Loucy (cell line): Measurements from ENCODE around the gene PPP2R1B.

Experiments
- H2AFZ ChIP-seq: fragments of 200-600 bp; sonication (generic); 2 replicates; pipeline ENCODE4 v1.6.0; 2016; ENCODE audit warnings: antibody characterized with exemption, mild to moderate bottlenecking, low read length, moderate library complexity
- H3F3A ChIP-seq: fragments of 200-600 bp; 2 replicates; pipeline ENCODE4 v1.6.0; 2016; ENCODE audit warnings: antibody characterized with exemption, low read depth, mild to moderate bottlenecking
- H3K27me3 ChIP-seq: fragments of 200-600 bp; sonication (generic); 2 replicates; pipeline ENCODE4 v1.6.1; 2014; ENCODE audit warnings: low read length, mild to moderate bottlenecking; ENCODE audit not compliant: insufficient read depth, poor library complexity, severe bottlenecking
- H3K36me3 ChIP-seq: fragments of 200-600 bp; sonication (generic); 2 replicates; pipeline ENCODE4 v1.6.1; 2016; ENCODE audit warnings: low read length; ENCODE audit not compliant: insufficient read depth
- H3K4me1 ChIP-seq: fragments of 200-600 bp; sonication (generic); 2 replicates; pipeline ENCODE4 v1.5.1; 2014; ENCODE audit warnings: low read length, mild to moderate bottlenecking; ENCODE audit not compliant: insufficient read depth, poor library complexity, severe bottlenecking
- H3K4me2 ChIP-seq: fragments of 200-600 bp; sonication (generic); 2 replicates; pipeline ENCODE4 v1.6.0; 2014; ENCODE audit warnings: antibody characterized with exemption, low read length, low read depth, mild to moderate bottlenecking; ENCODE audit not compliant: poor library complexity, severe bottlenecking
- H3K4me3 ChIP-seq: fragments of 200-600 bp; sonication (generic); 2 replicates; pipeline ENCODE4 v1.5.1; 2014; ENCODE audit warnings: low read length, mild to moderate bottlenecking, mixed read lengths; ENCODE audit not compliant: poor library complexity, severe bottlenecking
- H3K79me2 ChIP-seq: fragments of 200-600 bp; sonication (generic); 2 replicates; pipeline ENCODE4 v1.6.1; 2014; ENCODE audit warnings: low read length; ENCODE audit not compliant: insufficient read depth
- H3K9ac ChIP-seq: fragments of 200-600 bp; sonication (generic); 2 replicates; pipeline ENCODE4 v1.6.0; 2014; ENCODE audit warnings: mild to moderate bottlenecking, low read depth, low read length, moderate library complexity; ENCODE audit not compliant: poor library complexity, severe bottlenecking
- H3K9me2 ChIP-seq: fragments of 200-600 bp; sonication (generic); replicated peaks from 2 replicates; pipeline ENCODE4 v1.6.1; 2016; ENCODE audit warnings: low read depth, low read length, mixed read lengths
- H3K9me3 ChIP-seq: fragments of 200-600 bp; sonication (generic); 2 replicates; pipeline ENCODE4 v1.6.1; 2014; ENCODE audit warnings: mild to moderate bottlenecking, antibody characterized with exemption, low read length, low read depth; ENCODE audit not compliant: insufficient read depth
- H4K20me1 ChIP-seq: fragments of 200-600 bp; sonication (generic); 2 replicates; pipeline ENCODE4 v1.6.0; 2014; ENCODE audit warnings: antibody characterized with exemption, low read length, mild to moderate bottlenecking; ENCODE audit not compliant: insufficient read depth, poor library complexity, severe bottlenecking
- CTCF ChIP-seq: fragments of 200-600 bp; sonication (generic); conservative IDR thresholded peaks from 2 replicates; pipeline ENCODE4 v1.5.1; 2014; ENCODE audit warnings: mild to moderate bottlenecking, antibody characterized with exemption, low read length
- EZH2phosphoT487 ChIP-seq: fragments of 200-600 bp; IDR thresholded peaks from 2 replicates; pipeline ENCODE4 v1.6.1; 2018; ENCODE audit warnings: antibody characterized with exemption, mild to moderate bottlenecking, moderate library complexity, borderline replicate concordance

The PPP2R1B gene

GRCh38 chr11:111729831-111730311, 36.3 kb downstream of the PPP2R1B start:
- H2AFZ ChIP-seq = no peak overlapping the region

GRCh38 chr11:111729071-111729830, 36.9 kb downstream of the PPP2R1B start:
- Histone ChIP-seq H2AFZ (no peak overlapping the region), H3K9ac (no peak overlapping the region), H3K4me2 (no peak overlapping the region), H3K27me3 (no peaks in the 10 kb centered on the region), H3F3A (no peaks in the 10 kb centered on the region), H3K4me1 (no peaks in the 10 kb centered on the region), H3K79me2 (no peaks in the 10 kb centered on the region), H4K20me1 (no peaks in the 10 kb centered on the region), H3K36me3 (peaks cover 28% of the 10 kb centered on the region; the same call in 1 of the 2 replicates), H3K9me2 (no peaks in the 10 kb centered on the region), H3K4me3 (no peak overlapping the region), H3K9me3 (no peaks in the 10 kb centered on the region)
- TF ChIP-seq EZH2phosphoT487 (no peak), CTCF (no peak)

More at GRCh38 chr11:111729831-111730311, 36.3 kb downstream of the PPP2R1B start:
- Histone ChIP-seq H3K4me3 (no peak overlapping the region), H3K36me3 (peaks cover 22% of the 10 kb centered on the region; the same call in 1 of the 2 replicates), H3K4me2 (no peak overlapping the region), H3K4me1 (no peaks in the 10 kb centered on the region), H4K20me1 (no peaks in the 10 kb centered on the region), H3K27me3 (no peaks in the 10 kb centered on the region), H3K9me2 (no peaks in the 10 kb centered on the region), H3F3A (no peaks in the 10 kb centered on the region), H3K9me3 (no peaks in the 10 kb centered on the region), H3K79me2 (no peaks in the 10 kb centered on the region), H3K9ac (no peak overlapping the region)
- no peak for TF ChIP-seq CTCF
- TF ChIP-seq EZH2phosphoT487 = no peak

DNA sequence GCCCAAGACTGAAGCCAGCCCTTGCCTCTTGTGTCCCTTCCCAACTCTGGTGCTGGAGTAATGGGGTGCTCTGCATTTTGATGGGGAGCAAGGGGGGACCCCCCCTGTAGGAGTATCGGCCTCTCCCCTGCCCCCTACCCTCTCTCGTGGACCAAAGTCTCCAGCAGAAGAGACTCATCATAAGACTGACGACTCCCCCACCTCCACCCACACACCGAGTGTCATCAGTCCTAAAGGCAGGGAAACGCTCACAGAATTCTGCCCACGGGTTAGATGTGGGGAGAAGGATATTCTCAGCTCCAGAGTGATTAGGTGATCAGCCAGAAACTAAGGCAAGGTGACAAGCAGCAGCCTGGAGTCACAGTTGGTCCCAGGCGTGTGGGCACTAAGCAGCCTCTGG, 38.8 kb downstream of the PPP2R1B start:
- no peak overlapping the region for H3K4me3 ChIP-seq
- H3K79me2 ChIP-seq = no peaks in the 10 kb centered on the region
- no peak overlapping the region for H3K4me2 ChIP-seq
- no peaks in the 10 kb centered on the region for H3F3A ChIP-seq
- peaks cover 46% of the 10 kb centered on the region; the same call in 1 of the 2 replicates for H3K36me3 ChIP-seq
- H4K20me1 ChIP-seq = no peaks in the 10 kb centered on the region
- no peaks in the 10 kb centered on the region for H3K4me1 ChIP-seq
- no peaks in the 10 kb centered on the region for H3K9me2 ChIP-seq
- no peaks in the 10 kb centered on the region for H3K9me3 ChIP-seq
- TF ChIP-seq CTCF (no peak), EZH2phosphoT487 (no peak)
- H3K27me3 ChIP-seq = no peaks in the 10 kb centered on the region
- H3K9ac ChIP-seq = no peak overlapping the region
- no peak overlapping the region for H2AFZ ChIP-seq
